GM23338 (cell line): ENCODE data around the gene VSIR. TPM values are rescaled to one million over a fixed set of nuclear protein-coding genes. Genes with fewer than 3 reads are reported as not detected.

ENCODE experiments used
- ATAC-seq: fragments of 200-7000 bp; cut with Tn5 transposase; 3 replicates; pipeline ENCODE4 v1.9.1; 2020
- DNase-seq: peaks from one replicate; pipeline ENCODE4 v3.0.0-alpha.2; 2015; ENCODE audit warnings: low spot score
- H2AFZ ChIP-seq: fragments of 200-600 bp; sonication (generic); 2 replicates; pipeline ENCODE4 v1.8.0; 2016; ENCODE audit warnings: antibody characterized with exemption, mild to moderate bottlenecking, moderate library complexity
- H3F3A ChIP-seq: fragments of 200-600 bp; sonication (generic); replicated peaks from 2 replicates; pipeline ENCODE4 v1.8.0; 2017; ENCODE audit warnings: antibody characterized with exemption, mixed run types, low read depth
- H3K27ac ChIP-seq: fragments of 200-600 bp; sonication (generic); 2 replicates; pipeline ENCODE4 v1.6.1; 2016; ENCODE audit warnings: low read depth
- H3K27me3 ChIP-seq: fragments of 200-600 bp; sonication (generic); 2 replicates; pipeline ENCODE4 v1.8.0; 2016; ENCODE audit warnings: mild to moderate bottlenecking, mixed run types, moderate library complexity; ENCODE audit not compliant: insufficient read depth
- H3K36me3 ChIP-seq: fragments of 200-600 bp; sonication (generic); 2 replicates; pipeline ENCODE4 v1.8.0; 2016; ENCODE audit warnings: mild to moderate bottlenecking; ENCODE audit not compliant: insufficient read depth
- H3K4me1 ChIP-seq: fragments of 200-600 bp; sonication (generic); 2 replicates; pipeline ENCODE4 v1.8.0; 2016; ENCODE audit warnings: mild to moderate bottlenecking, moderate library complexity; ENCODE audit not compliant: insufficient read depth
- H3K4me2 ChIP-seq: fragments of 200-600 bp; sonication (generic); 2 replicates; pipeline ENCODE4 v1.7.1; 2017; ENCODE audit warnings: mixed run types
- H3K4me3 ChIP-seq: fragments of 200-600 bp; sonication (generic); 2 replicates; pipeline ENCODE4 v1.6.1; 2016; ENCODE audit warnings: mixed run types
- H3K79me2 ChIP-seq: fragments of 200-600 bp; sonication (generic); replicated peaks from 2 replicates; pipeline ENCODE4 v1.8.0; 2017; ENCODE audit warnings: mild to moderate bottlenecking; ENCODE audit not compliant: insufficient read depth
- H3K9me2 ChIP-seq: fragments of 200-600 bp; sonication (generic); 2 replicates; pipeline ENCODE4 v1.8.0; 2017; ENCODE audit not compliant: insufficient read depth
- H4K20me1 ChIP-seq: fragments of 200-600 bp; sonication (generic); replicated peaks from 2 replicates; pipeline ENCODE4 v1.8.0; 2017; ENCODE audit warnings: mild to moderate bottlenecking; ENCODE audit not compliant: insufficient read depth
- H3K27ac Mint-ChIP-seq: 2 replicates; pipeline ENCODE4 v1.8.0; 2020; ENCODE audit warnings: inconsistent platforms, mild to moderate bottlenecking, moderate library complexity, mixed read lengths
- H3K27me3 Mint-ChIP-seq: 3 replicates; pipeline ENCODE4 v1.8.0; 2022; ENCODE audit warnings: low read depth, mild to moderate bottlenecking, moderate library complexity, mixed read lengths, inconsistent platforms; ENCODE audit not compliant: insufficient read depth, poor library complexity
- H3K36me3 Mint-ChIP-seq: 3 replicates; pipeline ENCODE4 v1.8.0; 2021; ENCODE audit warnings: low read depth, mild to moderate bottlenecking, inconsistent platforms, moderate library complexity, mixed read lengths
- H3K4me1 Mint-ChIP-seq: 3 replicates; pipeline ENCODE4 v1.8.0; 2020; ENCODE audit warnings: mild to moderate bottlenecking, inconsistent platforms, mixed read lengths
- H3K4me3 Mint-ChIP-seq: 3 replicates; pipeline ENCODE4 v1.8.0; 2021; ENCODE audit warnings: moderate library complexity, mild to moderate bottlenecking, inconsistent platforms, mixed read lengths
- H3K9me3 Mint-ChIP-seq: 3 replicates; pipeline ENCODE4 v1.8.0; 2020; ENCODE audit warnings: moderate library complexity, mild to moderate bottlenecking, inconsistent platforms, mixed read lengths
- CREB1 ChIP-seq: fragments of 250-450 bp; sonication (Bioruptor Pico); IDR thresholded peaks from 2 replicates; pipeline ENCODE4 v1.5.0; 2020; ENCODE audit warnings: low read depth, mild to moderate bottlenecking, moderate library complexity
- CTCF ChIP-seq, 2 experiments: fragments of 200-600 bp in 1 of 2; sonication (generic) in 1 of 2; conservative IDR thresholded peaks; 2 replicates each; pipeline versions ENCODE4 v1.5.1 to v1.6.1; 2016 to 2017; ENCODE audit warnings: antibody characterized with exemption in 2 of 2, low read depth in 2 of 2, mild to moderate bottlenecking in 2 of 2, moderate library complexity in 1 of 2
- ETS1 ChIP-seq: IDR thresholded peaks from 2 replicates; pipeline ENCODE4 v1.6.1; 2016; ENCODE audit warnings: antibody characterized with exemption
- EZH2 ChIP-seq: fragments of 200-600 bp; sonication (generic); IDR thresholded peaks from one replicate; pipeline ENCODE4 v1.8.0; 2017; ENCODE audit warnings: antibody characterized with exemption, mild to moderate bottlenecking, low read depth; ENCODE audit not compliant: unreplicated experiment
- EZH2phosphoT487 ChIP-seq: fragments of 200-600 bp; sonication (generic); IDR thresholded peaks from one replicate; pipeline ENCODE4 v1.8.1; 2018; ENCODE audit warnings: antibody characterized with exemption; ENCODE audit not compliant: unreplicated experiment
- JUNB ChIP-seq: IDR thresholded peaks from one replicate; pipeline ENCODE4 v1.6.1; 2016; ENCODE audit warnings: antibody characterized with exemption; ENCODE audit not compliant: unreplicated experiment
- NANOG ChIP-seq: IDR thresholded peaks from 2 replicates; pipeline ENCODE4 v1.6.1; 2016; ENCODE audit warnings: antibody characterized with exemption, borderline replicate concordance
- POLR2AphosphoS5 ChIP-seq: IDR thresholded peaks from 2 replicates; pipeline ENCODE4 v1.6.1; 2016; ENCODE audit warnings: antibody characterized with exemption, low read depth
- STAT1 ChIP-seq: IDR thresholded peaks from one replicate; pipeline ENCODE4 v1.6.1; 2016; ENCODE audit warnings: antibody characterized with exemption; ENCODE audit not compliant: unreplicated experiment
- ZNF114 ChIP-seq: fragments of 250-450 bp; sonication (Bioruptor Pico); IDR thresholded peaks from 2 replicates; pipeline ENCODE4 v1.5.0; 2020; ENCODE audit warnings: mild to moderate bottlenecking, moderate library complexity
- ZNF331 ChIP-seq: fragments of 250-450 bp; sonication (Bioruptor Pico); IDR thresholded peaks from 2 replicates; pipeline ENCODE4 v1.5.0; 2020; ENCODE audit warnings: low read depth, mild to moderate bottlenecking, moderate library complexity
- ZNF462 ChIP-seq: fragments of 250-450 bp; sonication (Bioruptor Pico); IDR thresholded peaks from 2 replicates; pipeline ENCODE4 v1.5.0; 2020; ENCODE audit warnings: mild to moderate bottlenecking, moderate library complexity
- polyA plus RNA-seq: library from polyadenylated mRNA; unstranded; fragments of >200 nt; fragmentation: Nextera tagmentation; extraction: Ambion mirVana; gene quantifications from 2 replicates; pipeline ENCODE4 v1.2.1, GENCODE V29; 2016
- total RNA-seq: library from RNA; depleted of rRNA; stranded (reverse); fragments of >200 nt; shearing (Covaris generic); gene quantifications from 2 replicates; pipeline ENCODE4 v1.2.3, GENCODE V29; 2014

The VSIR gene
- total and polyA plus RNA-seq, 2 experiments from 2014 or later = 0.10 to 0.74 TPM

GRCh38 chr10:71713135-71714030 lies 59.9 kb downstream of the VSIR start:
- peaks cover 14% of the 10 kb centered on the region for H3K4me1 Mint-ChIP-seq
- Histone ChIP-seq H3K36me3 (no peaks in the 10 kb centered on the region), H2AFZ (peak overlapping the region; percentile 89), H3K79me2 (no peaks in the 10 kb centered on the region), H3K4me2 (no peak overlapping the region), H3K9me2 (no peaks in the 10 kb centered on the region), H3K4me1 (peaks cover 8% of the 10 kb centered on the region), H3K27me3 (no peaks in the 10 kb centered on the region), H3F3A (no peaks in the 10 kb centered on the region), H3K27ac (no peak overlapping the region), H3K4me3 (no peak overlapping the region), H4K20me1 (no peaks in the 10 kb centered on the region)
- H3K4me3 Mint-ChIP-seq = no peak overlapping the region
- DNase-seq (peak; percentile 17), ATAC-seq (peak; percentile 58)
- H3K9me3 Mint-ChIP-seq = no peaks in the 10 kb centered on the region
- TF ChIP-seq NANOG (no peak), POLR2AphosphoS5 (no peak)
- peak overlapping the region; percentile 90 for H3K27ac Mint-ChIP-seq
- no peaks in the 10 kb centered on the region for H3K36me3 Mint-ChIP-seq
- peaks cover 19% of the 10 kb centered on the region for H3K27me3 Mint-ChIP-seq

GRCh38 chr10:71712572-71713134 lies 60.7 kb downstream of the VSIR start:
- Mint-ChIP-seq H3K4me3 (no peak overlapping the region), H3K4me1 (peaks cover 14% of the 10 kb centered on the region), H3K9me3 (no peaks in the 10 kb centered on the region), H3K27me3 (peaks cover 20% of the 10 kb centered on the region), H3K27ac (no peak overlapping the region), H3K36me3 (no peaks in the 10 kb centered on the region)
- Histone ChIP-seq H3K36me3 (no peaks in the 10 kb centered on the region), H3K27me3 (no peaks in the 10 kb centered on the region), H3K4me1 (peaks cover 8% of the 10 kb centered on the region), H3K27ac (no peak overlapping the region), H3F3A (no peaks in the 10 kb centered on the region), H4K20me1 (no peaks in the 10 kb centered on the region), H3K9me2 (no peaks in the 10 kb centered on the region), H3K4me2 (no peak overlapping the region), H3K79me2 (no peaks in the 10 kb centered on the region), H3K4me3 (no peak overlapping the region), H2AFZ (peak overlapping the region; percentile 89; the same call in 1 of the 2 replicates)
- no peak for ATAC-seq
- DNase-seq = no peak
- TF ChIP-seq EZH2 (no peak), ZNF462 (CRISPR knock-in tag) (no peak), STAT1 (no peak), EZH2phosphoT487 (no peak), POLR2AphosphoS5 (no peak), ETS1 (no peak), NANOG (no peak), CREB1 (CRISPR knock-in tag) (no peak), ZNF331 (no peak), CTCF (conservative IDR thresholded peaks at IDR 0.05; ENCODE audit: low read depth in 2 of 2) (no peak), ZNF114 (CRISPR knock-in tag) (no peak), JUNB (no peak)
